Sciatic nerve (tissue), 2 donors: Measurements from ENCODE around the gene ITGAV. TPM values are rescaled to one million over a fixed set of nuclear protein-coding genes. Genes with fewer than 3 reads are reported as not detected.

ENCODE experiments used
- ATAC-seq: fragments of 200-7000 bp; cut with Tn5 transposase; one replicate; pipeline ENCODE4 v1.9.1; 2020; ENCODE audit warnings: mild to moderate bottlenecking, moderate library complexity
- DNase-seq: peaks from one replicate; pipeline ENCODE4 v3.0.0-alpha.2; 2020; ENCODE audit warnings: low spot score
- intact Hi-C: fragments of 100-400 bp; cut with DNase I; formaldehyde crosslinking; loops from one replicate; pipeline ENCODE4 v1.14.2; 2022
- total RNA-seq: library from RNA; stranded (reverse); fragmentation: NEBNext Ultra II Directional; extraction: Animal tissue kit (Norgen Biotek cat#: 25700); gene quantifications from one replicate; pipeline ENCODE4 v1.2.1, GENCODE V29; 2021
- donor health status: DM: no; HTN: no; CAD: no.
- donor health status: DM: no; HTN: no; CAD: no.

Gene ITGAV
- total RNA-seq, 1 donor from 2014 or later, result 106 TPM

DNA sequence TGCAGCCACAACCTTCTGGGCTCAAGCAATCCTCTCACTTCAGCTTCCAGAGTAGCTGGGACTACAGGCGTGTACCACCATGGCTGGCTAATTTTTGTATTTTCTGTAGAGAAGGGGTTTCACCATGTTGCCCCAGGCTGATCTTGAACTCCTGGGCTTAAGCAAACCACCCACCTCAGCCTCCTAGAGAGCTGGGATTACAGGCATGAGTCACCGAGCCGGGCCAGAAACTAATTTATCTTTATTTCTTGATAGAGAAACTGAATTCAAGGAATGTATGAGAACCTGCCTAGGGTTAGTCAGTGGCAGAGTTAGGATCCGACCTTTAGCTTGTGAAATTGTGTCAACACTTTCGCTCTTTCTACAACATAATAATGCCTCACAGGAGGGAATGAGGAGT lies 19.3 kb upstream of the ITGAV start:
- intact Hi-C loops, result no loop called here
- ATAC-seq (no peak), DNase-seq (no peak)

DNA sequence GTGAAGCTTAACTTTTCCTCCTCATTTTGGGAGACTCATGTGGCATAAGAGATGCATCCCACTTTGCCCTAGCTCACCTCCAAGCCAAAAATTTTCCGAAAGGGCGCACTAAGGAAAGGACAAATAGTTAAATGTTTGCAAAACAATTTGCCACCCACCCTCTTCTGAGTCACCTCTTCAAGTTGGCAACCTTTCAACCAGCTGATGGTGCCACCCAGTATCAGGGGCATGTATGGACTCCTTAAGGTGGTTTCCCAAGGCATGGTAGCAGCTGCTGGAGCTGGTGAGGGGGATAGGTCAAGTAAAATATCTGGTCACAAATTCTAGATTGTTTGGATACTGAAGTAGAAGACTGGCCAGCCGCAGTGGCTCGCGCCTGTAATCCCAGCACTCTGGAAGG lies 17.2 kb upstream of the ITGAV start:
- intact Hi-C loops, result no loop called here
- DNase-seq, result no peak
- no peak for ATAC-seq

DNA sequence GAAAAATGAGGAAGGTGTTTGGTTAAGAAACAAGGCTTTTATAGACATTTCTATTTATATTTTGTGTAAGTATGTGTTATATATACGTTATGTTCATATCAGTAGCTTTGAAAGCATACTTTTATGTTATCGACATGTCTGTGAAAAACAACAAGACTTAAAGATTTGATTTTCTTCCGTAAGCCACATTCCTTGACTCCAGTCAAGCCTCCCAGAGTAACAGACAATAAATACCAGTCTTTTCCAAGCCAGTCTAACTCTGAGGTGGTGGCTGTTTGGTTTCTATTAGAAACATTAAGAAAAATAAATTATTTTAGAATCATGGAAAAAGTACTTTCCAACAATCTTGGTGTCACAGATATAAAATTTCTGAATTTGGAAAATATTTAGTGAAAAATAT lies 16.3 kb upstream of the ITGAV start:
- ATAC-seq (no peak), DNase-seq (no peak)
- intact Hi-C loops, result no loop called here

DNA sequence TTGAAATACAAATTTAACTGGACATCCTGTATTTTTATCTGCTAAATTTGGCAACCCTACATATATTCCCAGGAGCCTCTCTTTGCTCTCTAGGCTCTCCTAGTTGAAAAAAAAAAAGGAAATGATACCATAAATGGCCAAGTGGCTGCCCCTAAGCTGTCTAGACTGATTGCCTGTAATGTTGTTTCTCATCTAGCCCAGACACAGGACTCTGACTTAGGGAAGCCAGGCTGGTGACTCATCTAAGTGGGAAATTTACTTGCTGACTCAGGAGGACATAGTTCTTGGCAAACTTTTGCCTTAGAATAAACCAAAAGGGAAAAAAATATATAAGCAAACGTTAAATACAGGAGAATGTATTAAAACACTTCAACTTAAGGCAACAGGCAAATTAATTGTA lies 14.6 kb upstream of the ITGAV start:
- ATAC-seq (peak; percentile 90), DNase-seq (no peak)
- intact Hi-C loops, result no loop called here

DNA sequence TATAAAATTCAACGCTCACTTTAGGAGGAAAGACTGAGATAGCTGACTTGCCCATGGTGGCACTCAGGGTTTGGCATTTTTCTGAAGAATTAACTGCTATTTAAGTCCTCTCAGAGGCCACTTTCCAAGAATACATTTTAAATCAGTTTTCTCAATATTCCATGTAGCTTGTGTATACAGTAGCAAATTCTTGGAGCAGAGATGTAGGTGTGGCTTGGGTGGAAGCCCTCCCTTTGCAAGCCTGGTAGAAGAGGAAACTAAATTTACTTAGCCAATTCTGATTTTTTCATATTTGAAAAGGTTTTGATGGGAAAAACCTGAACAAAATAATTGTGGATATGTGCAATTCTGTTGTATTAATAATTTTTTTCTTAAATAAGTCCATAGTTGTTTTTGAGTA lies 14.0 kb upstream of the ITGAV start:
- intact Hi-C loops, result no loop called here
- ATAC-seq (no peak), DNase-seq (no peak)

DNA sequence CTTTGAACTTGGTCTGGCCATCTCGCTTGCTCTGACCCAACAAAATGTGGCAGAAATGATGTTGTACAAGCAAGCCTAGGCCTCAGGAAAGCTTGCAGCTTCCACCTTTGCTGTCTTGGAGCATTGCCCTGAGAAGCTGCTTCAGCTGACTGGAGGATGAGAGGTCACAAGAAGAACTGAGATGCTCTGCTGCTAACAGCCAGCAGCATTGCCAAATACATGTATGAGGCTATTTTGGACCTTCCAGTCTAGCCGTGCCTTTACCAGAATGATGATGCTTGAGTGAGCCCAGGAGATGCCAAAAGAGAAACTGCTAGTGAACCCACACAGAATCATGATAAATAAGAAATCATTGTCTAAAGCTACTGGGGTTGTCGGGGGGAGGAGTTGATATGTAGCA lies 13.2 kb upstream of the ITGAV start:
- ATAC-seq (no peak), DNase-seq (no peak)
- intact Hi-C loops, result no loop called here

DNA sequence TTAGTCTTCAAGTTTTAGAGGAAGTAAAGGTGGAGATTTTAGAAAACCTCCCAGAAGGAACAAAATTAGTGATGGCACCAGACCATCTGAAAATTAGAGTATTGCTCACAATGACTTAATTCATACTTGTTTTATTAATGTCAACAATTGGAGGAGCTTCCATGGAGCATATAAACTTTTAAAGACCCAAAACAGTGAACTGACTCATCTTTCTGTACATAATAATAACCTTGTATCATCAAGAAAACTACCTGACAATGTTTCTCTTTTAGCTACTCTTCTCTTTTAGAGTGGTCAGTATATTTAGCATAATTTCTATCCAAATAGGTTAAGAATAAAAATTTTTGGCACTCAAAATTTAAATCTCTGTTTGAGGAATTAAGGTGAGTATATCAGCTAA lies 7.2 kb upstream of the ITGAV start:
- DNase-seq (no peak), ATAC-seq (no peak)
- intact Hi-C loops, result no loop called here

DNA sequence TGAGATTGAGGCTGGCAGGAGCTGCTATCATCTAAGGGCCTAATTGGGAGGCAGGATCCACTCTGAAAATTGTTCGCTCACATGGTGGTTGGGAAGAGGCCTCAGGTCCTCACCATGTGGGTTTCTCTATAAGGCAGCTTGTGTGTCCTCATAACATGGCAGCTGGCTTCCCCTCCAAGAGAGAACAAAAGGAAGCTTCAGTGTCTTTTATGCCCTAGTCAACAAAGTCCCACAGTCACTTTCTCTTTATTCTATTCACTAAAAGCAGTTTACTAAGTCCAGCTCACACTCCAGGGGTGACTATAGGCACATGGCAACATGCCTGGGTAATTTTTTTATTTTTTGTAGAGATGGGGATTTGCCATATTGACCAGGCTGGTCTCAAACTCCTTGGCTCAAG lies 5.8 kb upstream of the ITGAV start:
- DNase-seq (no peak), ATAC-seq (no peak)
- intact Hi-C loops, result no loop called here

DNA sequence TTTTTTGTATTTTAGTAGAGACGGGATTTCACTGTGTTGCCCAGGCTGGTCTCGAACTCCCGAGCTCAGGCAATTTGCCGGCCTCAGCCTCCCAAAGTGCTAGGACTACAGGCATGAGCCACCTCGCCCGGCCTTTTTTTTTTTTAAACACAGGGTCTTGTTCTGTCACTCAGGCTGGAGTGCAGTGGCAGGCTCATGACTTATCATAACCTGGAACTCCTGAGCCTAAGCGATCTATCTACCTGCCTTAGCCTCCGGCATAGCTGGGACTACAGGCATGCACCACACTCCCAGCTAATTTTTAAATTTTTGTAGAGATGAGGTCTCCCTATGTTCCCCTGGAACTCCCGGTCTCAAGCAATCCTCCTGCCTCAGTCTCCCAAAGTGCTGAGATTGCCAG lies 1.4 kb upstream of the ITGAV start:
- intact Hi-C loops, result no loop called here
- ATAC-seq (no peak), DNase-seq (no peak)

DNA sequence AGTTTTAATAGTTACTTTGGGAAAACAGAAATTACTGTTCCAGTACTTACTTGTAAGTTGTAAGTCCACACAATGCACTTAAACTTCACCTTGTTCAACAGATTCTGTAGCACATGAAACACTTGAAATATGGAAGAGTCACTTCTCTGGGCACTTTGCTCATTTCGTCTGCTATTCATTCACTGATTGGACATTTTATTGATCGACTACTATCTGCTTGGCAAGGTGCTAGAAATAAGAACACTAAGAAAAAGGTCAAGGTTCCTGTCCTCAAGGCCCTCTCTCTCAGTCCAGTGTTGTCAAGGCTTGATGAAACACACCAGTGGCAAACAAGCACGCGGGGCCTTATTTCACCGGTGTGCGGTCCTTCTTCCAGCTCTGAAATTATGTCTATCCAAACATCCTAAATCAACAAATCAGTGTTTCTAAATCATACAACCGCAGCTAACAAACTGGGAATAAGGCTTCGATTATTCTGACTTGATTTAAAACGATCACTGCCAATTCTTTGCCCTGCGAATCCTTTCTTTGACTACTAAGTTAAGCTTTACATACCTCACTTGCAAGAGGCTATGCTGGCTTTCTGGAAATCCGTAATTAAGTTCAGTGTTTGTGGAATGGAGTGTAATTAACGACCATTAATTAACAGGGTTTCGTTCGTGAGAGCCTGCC lies 780 bp upstream of the ITGAV start:
- DNase-seq, result no peak
- intact Hi-C loops, result no loop called here
- ATAC-seq, result peak; percentile 2

DNA sequence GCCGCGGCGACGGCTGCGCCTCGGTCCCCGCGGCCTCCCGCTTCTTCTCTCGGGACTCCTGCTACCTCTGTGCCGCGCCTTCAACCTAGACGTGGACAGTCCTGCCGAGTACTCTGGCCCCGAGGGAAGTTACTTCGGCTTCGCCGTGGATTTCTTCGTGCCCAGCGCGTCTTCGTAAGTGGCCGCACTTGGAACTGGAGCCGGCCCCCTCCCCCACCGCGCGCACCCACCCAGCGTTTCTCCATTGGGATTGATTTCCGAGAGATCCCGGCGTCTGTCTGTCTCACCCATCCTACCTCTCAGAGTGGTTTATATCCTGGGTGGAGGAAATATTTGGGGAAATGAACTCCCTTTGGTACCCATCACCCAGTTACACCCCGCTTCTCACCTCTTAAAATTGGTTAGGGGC lies 498 bp downstream of the ITGAV start:
- ATAC-seq, result peak; percentile 18
- peak; percentile 68 for DNase-seq
- intact Hi-C loops, result no loop called here

DNA sequence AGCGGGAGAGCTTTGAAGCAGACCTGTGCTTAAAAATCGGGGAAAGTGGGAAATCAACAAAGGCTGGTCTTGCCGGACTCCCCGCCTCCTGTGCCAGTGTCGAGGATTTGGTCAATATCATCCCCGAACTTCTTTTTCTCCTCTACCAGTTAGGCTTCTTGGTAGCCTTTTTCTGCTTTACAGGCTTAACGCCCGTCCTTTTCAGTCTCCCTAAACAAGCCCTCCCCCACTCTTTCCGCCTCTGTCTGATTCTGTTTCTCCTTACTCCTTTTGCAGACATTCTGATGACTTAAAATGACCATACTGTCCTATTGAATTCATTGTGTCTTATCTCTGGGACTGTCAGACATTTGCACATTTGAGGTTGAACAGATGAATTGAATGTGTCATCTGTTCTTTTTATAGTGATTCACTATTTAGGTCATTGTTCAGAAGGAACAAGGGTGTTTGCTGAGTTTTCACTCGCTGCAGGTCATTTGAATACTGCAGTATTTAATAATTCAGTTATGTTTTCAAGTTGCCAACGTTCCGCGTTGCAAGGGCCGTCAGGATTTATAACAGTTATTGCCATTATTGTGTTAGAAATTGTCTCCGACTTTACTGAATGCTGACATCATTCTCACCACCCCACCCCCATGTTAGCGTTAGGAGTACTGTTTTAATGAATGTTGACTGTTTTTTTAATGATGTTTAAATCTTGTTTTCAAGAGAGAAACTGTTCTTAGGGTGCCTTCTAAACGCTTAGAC lies 1.1 kb downstream of the ITGAV start:
- DNase-seq (no peak), ATAC-seq (peak; percentile 29)
- intact Hi-C loops, result no loop called here

DNA sequence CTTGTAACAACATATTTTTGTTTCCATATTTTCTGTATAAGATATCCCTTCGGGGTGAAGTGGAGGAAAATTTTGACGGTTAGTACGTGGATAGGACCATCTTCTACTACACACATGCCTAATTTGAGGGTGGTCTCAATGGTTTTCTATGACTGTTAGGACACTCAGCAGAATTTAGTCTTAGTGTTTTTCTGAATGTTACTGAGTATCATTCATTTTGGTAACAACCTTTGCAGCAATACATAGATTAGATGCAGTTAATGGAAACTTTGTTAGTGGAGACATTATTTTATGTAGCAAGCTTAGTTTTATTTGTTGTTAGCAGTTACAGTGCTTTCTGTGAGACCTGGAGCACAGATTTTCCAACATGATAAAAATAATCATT lies 1.6 kb downstream of the ITGAV start:
- ATAC-seq (no peak), DNase-seq (no peak)
- intact Hi-C loops, result no loop called here

DNA sequence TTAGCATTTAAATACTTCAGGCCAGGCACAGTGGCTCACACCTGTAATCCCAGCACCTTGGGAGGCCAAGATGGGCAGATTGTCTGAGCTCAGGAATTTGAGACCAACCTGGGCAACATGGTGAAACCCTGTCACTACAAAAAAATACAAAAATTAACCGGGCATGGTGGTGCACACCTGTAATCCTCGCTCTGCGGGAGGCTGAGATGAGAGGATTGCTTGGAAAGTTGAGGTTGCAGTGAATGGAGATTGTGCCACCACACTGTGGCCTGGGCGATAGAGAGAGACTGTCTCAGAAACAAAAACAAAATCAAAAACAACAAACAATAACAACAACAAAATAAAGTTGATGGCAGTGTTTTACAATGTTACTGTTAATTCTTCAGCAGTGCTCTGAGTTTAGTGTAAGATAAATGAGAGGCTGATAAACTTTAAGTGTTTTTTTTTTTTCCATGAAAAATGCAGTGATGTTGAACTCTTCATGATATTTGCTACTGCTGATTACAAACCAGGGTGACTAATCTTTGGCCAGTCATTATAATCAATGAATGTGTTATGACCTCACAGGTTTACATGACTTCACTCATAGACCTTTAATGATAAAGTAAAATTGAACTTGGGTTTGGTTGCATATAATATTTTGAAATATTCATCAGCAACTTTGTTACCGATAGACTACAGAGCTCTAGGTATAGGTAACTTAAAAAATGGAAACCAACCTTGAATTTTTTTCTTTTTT lies 2.5 kb downstream of the ITGAV start:
- DNase-seq, result no peak
- intact Hi-C loops, result no loop called here
- no peak for ATAC-seq

DNA sequence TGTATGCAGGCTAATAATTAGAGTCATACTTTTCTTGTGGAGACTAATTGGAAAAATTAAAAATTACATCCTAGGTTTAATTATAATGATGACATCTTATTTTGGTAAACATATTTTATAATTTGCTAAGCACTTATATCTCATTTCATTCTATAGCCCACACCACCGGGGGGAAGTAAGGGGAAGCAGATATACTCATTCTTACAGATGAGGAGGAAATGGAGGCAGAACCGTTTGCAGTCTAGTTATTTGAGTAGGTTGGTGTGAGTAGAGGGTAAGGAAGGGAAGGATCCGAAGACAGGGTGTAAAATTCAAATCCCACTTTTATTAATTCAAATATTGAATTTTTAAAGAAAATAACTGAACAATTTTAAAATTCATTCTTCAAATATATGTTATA lies 3.7 kb downstream of the ITGAV start:
- intact Hi-C loops, result no loop called here
- no peak for DNase-seq
- no peak for ATAC-seq

DNA sequence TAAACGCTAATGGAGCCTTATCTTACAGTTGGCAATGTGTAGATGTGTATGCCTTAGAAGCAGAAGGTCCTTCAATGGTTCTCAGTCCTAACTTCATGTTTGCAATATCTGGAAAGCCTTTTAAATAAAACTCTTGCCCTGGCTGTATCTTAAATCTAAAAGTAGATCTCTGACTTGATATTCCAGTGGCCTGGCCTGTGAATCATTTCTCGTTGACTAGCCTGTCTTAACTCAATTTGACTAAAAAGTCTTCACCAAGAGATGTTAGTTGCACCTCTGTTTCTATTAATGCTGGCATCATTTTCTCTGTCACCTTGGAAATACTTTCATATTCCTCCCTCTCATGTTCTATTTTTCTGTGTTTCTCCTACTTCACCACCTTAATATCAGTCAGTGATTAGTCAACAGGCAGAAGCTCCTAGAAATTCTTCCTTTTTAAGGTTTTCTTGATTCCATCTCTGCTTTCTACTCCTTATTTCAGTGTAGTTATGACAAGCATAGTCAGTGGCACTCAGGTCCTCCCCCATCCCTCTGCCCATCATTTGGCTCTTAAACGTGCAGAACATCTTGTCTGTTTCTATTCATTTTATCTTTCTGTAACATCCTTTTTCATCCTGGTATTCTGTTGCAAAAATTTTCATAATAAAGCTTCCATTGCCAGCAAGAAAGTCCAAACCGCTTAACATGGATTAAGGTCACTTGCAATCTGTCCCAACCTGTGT lies 4.3 kb downstream of the ITGAV start:
- DNase-seq, result no peak
- no peak for ATAC-seq
- intact Hi-C loops, result no loop called here

DNA sequence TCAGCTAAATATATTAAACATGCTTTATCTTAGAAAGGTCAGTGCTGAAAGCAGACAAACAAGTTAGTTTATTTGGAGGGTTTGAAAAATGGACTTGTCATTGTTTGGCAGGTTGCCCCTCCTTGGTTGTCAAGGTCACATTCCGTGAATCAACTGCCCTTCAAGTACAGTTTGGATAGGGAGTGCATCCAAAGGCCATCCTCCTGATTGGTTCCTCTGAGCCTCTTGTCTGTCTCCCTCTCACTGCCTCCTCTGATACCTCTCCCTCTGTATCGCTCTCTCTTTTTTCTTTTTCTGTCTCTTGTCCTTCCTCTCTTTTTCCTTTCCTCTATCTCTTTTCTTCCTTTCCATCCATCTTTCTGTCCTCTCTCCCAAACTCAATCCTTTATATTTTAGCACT lies 5.4 kb downstream of the ITGAV start:
- DNase-seq (no peak), ATAC-seq (peak; percentile 54)
- intact Hi-C loops, result no loop called here

DNA sequence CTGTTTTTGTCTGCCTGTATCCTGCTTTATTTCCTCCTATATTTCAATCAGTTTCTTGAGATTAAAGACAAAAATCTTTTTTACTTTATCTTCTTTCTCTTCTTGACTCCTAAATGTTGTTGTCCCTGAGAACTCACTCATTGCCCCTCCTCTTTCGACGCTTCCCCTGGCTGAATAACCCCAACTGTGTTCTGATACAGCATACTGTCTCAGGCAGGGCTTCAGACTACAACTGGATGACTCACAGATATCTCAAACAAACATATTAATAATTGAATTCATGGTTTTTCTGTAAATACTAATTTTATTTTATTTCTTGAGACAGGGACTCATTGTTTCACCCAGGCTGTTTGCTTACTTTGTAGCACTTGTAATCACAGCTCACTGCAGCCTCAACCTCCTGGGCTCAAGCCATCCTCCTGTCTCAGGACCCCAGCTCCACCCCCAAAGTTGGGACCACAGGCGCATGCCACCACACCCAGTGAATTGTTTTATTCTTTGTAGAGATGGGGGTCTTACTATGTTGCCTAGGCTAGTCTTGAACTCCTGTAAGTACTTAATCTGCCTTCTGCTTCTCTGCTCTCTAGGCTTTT lies 9.4 kb downstream of the ITGAV start:
- ATAC-seq (no peak), DNase-seq (no peak)
- intact Hi-C loops, result no loop called here

DNA sequence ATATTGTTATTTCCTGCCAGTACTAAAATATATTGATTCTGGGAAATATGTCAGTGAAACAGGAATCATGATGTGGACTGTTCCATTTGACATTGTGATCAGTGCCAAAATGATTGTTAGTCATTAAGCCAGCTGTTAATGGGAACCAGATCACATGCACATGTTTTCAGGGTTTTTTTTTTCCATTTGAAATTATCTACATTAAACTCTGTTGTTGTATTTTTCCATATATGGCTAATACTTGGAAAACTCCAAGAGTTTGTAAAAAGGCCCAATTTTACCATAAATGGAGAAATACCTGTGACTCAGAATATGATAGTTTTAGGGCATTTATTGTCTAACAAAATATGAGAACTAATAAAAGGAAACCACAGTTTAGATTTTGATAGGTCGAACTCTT lies 13.4 kb downstream of the ITGAV start:
- intact Hi-C loops, result no loop called here
- DNase-seq, result no peak
- ATAC-seq, result no peak
